Measurements from ENCODE around the gene NR1D2.

NR1D2 gene

GRCh38 chr3:24017305-24017704 lies 72.2 kb downstream of the NR1D2 start:
- no peak for TF ChIP-seq ZNF221 (tag by site-specific recombination; IDR thresholded peaks at IDR 0.05; ENCODE audit: borderline replicate concordance)
- TF ChIP-seq ZNF549 (tag by site-specific recombination; IDR thresholded peaks at IDR 0.05): no peak
- TF ChIP-seq ZNF239 (tag by site-specific recombination; IDR thresholded peaks at IDR 0.05): no peak
- TF ChIP-seq RBAK (tag by site-specific recombination; IDR thresholded peaks at IDR 0.05): no peak
- no peak for TF ChIP-seq ZBTB49 (tag by site-specific recombination; IDR thresholded peaks at IDR 0.05; ENCODE audit: low read depth)
- TF ChIP-seq ZNF138 (tag by site-specific recombination; IDR thresholded peaks at IDR 0.05; ENCODE audit: borderline replicate concordance): no peak
- TF ChIP-seq ZNF362 (tag by site-specific recombination; IDR thresholded peaks at IDR 0.05): no peak
- TF ChIP-seq YY1 (tag by site-specific recombination; IDR thresholded peaks at IDR 0.05): no peak
- TF ChIP-seq INSM2 (tag by site-specific recombination; IDR thresholded peaks at IDR 0.05): no peak
- no peak for TF ChIP-seq ZNF24 (tag by site-specific recombination; IDR thresholded peaks at IDR 0.05)
- no peak for TF ChIP-seq ZNF530 (tag by site-specific recombination; IDR thresholded peaks at IDR 0.05; ENCODE audit: low read depth)
- no peak for TF ChIP-seq PRDM2 (tag by site-specific recombination; IDR thresholded peaks at IDR 0.05; ENCODE audit: borderline replicate concordance)
- no peak for TF ChIP-seq ZNF324 (tag by site-specific recombination; IDR thresholded peaks at IDR 0.05)
- no peak for TF ChIP-seq ZFP69B (tag by site-specific recombination; IDR thresholded peaks at IDR 0.05)
- TF ChIP-seq ZNF146 (tag by site-specific recombination; IDR thresholded peaks at IDR 0.05): no peak
- no peak for TF ChIP-seq ZNF623 (tag by site-specific recombination; IDR thresholded peaks at IDR 0.05)
- TF ChIP-seq ZNF157 (tag by site-specific recombination; IDR thresholded peaks at IDR 0.05): no peak
- TF ChIP-seq ZNF610 (tag by site-specific recombination; IDR thresholded peaks at IDR 0.05; ENCODE audit: borderline replicate concordance): no peak
- TF ChIP-seq ZSCAN23 (tag by site-specific recombination; IDR thresholded peaks at IDR 0.05): no peak
- Histone ChIP-seq H3K4me1 (ENCODE audit: control insufficient read depth, insufficient read depth, low read length) (no peaks in the 10 kb centered on the region), H3K9me3 (ENCODE audit: control insufficient read depth, insufficient read depth, low read depth, low read length) (no peaks in the 10 kb centered on the region), H3K4me3 (ENCODE audit: low read depth, low read length) (no peak overlapping the region), H3K36me3 (ENCODE audit: control insufficient read depth in 2 of 2, insufficient read depth in 1 of 2, low read length in 2 of 2) (no peaks in the 10 kb centered on the region), H3K27ac (ENCODE audit: extremely low read depth, low read depth, low read length) (no peak overlapping the region)
- ChIA-PET CTCF (no interaction called here), POLR2A (no interaction called here)

All from HEK293 (cell line).